NCI-H82 treated with DMSO at 0.1 percent for 48 hours (cell line): ENCODE results near the gene GABRB1.

ENCODE experiments used
- DNase-seq: peaks from one replicate; lab custom pipeline; 2025; ENCODE audit not compliant: unreplicated experiment; lab: John Stamatoyannopoulos, UW

Gene GABRB1

GRCh38 chr4:47207555-47207954 is 176.2 kb downstream of the GABRB1 start:
- no peak for DNase-seq

GRCh38 chr4:47209833-47210232 is 178.5 kb downstream of the GABRB1 start:
- DNase-seq, result no peak

GRCh38 chr4:47210828-47211227 is 179.5 kb downstream of the GABRB1 start:
- DNase-seq, result no peak

- DNase-seq, result no peak
Observed at GRCh38 chr4:47213106-47213505, 181.7 kb downstream of the GABRB1 start.

GRCh38 chr4:47213539-47213938 is 182.2 kb downstream of the GABRB1 start:
- DNase-seq, result no peak

- DNase-seq, result no peak
Observed at GRCh38 chr4:47213971-47214370, 182.6 kb downstream of the GABRB1 start.

GRCh38 chr4:47215759-47216158 is 184.4 kb downstream of the GABRB1 start:
- no peak for DNase-seq

GRCh38 chr4:47217291-47217690 is 185.9 kb downstream of the GABRB1 start:
- no peak for DNase-seq

- DNase-seq, result no peak
Observed at GRCh38 chr4:47217884-47218283, 186.5 kb downstream of the GABRB1 start.

GRCh38 chr4:47218631-47219030 is 187.3 kb downstream of the GABRB1 start:
- no peak for DNase-seq

GRCh38 chr4:47219586-47219985 is 188.2 kb downstream of the GABRB1 start:
- no peak for DNase-seq

- DNase-seq, result no peak
Observed at GRCh38 chr4:47221721-47222120, 190.4 kb downstream of the GABRB1 start.

- no peak for DNase-seq
Observed at GRCh38 chr4:47222276-47222675, 190.9 kb downstream of the GABRB1 start.

GRCh38 chr4:47224361-47224760 is 193.0 kb downstream of the GABRB1 start:
- no peak for DNase-seq

- no peak for DNase-seq
Observed at GRCh38 chr4:47235721-47236120, 204.4 kb downstream of the GABRB1 start.

- no peak for DNase-seq
Observed at GRCh38 chr4:47238667-47239066, 207.3 kb downstream of the GABRB1 start.

GRCh38 chr4:47239649-47240048 is 208.3 kb downstream of the GABRB1 start:
- DNase-seq, result no peak

GRCh38 chr4:47251348-47252135 is 220.2 kb downstream of the GABRB1 start:
- no peak for DNase-seq

- no peak for DNase-seq
Observed at GRCh38 chr4:47263721-47264120, 232.4 kb downstream of the GABRB1 start.

GRCh38 chr4:47270201-47270888 is 239.0 kb downstream of the GABRB1 start:
- DNase-seq, result no peak

GRCh38 chr4:47271291-47271690 is 239.9 kb downstream of the GABRB1 start:
- no peak for DNase-seq

GRCh38 chr4:47274901-47275300 is 243.5 kb downstream of the GABRB1 start:
- DNase-seq, result no peak

- DNase-seq, result no peak
Observed at GRCh38 chr4:47275595-47275994, 244.2 kb downstream of the GABRB1 start.
